ENCODE data around the gene TENM3.

The TENM3 gene

DNA sequence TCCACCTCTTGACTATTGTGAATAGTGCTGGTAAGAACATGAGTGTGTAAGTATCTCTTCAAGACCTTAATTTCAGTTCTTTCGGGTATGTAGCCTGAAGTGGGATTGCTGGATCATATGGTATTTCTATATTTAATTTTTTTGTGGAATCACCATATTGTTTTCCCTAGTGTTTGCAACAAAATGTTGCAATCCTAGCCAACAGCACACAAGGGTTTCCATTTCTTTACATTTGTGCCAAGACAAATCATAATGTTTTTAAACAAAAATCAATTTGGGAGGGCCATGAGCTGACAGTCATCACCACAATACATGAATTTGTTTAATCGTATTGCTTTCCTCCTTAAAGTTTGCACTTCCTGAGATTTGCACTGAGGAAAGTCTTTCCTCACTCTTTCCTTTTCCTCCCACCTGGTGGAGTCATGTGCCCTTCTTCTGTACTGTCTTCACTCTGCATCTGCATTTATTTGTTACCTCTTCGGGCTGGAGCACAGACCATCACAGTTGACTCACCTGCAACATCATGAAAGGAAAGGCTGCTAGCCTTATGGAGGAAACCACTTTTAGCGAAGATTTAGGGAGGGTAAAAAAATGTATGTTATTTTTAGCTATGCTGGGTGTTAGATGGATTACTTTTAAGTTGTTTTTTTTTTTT is 404.6 kb downstream of the TENM3 start:
- Histone ChIP-seq H3K9ac (ENCODE audit: low read length) (no peak overlapping the region), H3K9me3 (ENCODE audit: insufficient read depth, low read length) (no peaks in the 10 kb centered on the region), H3F3A (ENCODE audit: insufficient read depth) (no peaks in the 10 kb centered on the region), H3K27me3 (ENCODE audit: low read length) (no peaks in the 10 kb centered on the region), H3K79me2 (ENCODE audit: insufficient read depth, low read length) (no peaks in the 10 kb centered on the region), H3K27ac (ENCODE audit: low read depth, low read length) (no peak overlapping the region), H3K4me2 (ENCODE audit: low read depth, low read length, poor library complexity, severe bottlenecking) (no peak overlapping the region), H3K4me3 (ENCODE audit: insufficient read depth, low read length, poor library complexity, severe bottlenecking) (no peak overlapping the region), H3K36me3 (ENCODE audit: low read length) (no peaks in the 10 kb centered on the region), H2AFZ (ENCODE audit: low read depth, low read length, severe bottlenecking) (no peak overlapping the region), H3K9me2 (replicated peaks; ENCODE audit: insufficient read depth, low read length) (no peaks in the 10 kb centered on the region), H4K20me1 (ENCODE audit: low read depth, low read length) (no peaks in the 10 kb centered on the region)
- no peak for TF ChIP-seq EZH2phosphoT487 (conservative IDR thresholded peaks at IDR 0.05; ENCODE audit: low read length)
- TF ChIP-seq, protein P1, sequence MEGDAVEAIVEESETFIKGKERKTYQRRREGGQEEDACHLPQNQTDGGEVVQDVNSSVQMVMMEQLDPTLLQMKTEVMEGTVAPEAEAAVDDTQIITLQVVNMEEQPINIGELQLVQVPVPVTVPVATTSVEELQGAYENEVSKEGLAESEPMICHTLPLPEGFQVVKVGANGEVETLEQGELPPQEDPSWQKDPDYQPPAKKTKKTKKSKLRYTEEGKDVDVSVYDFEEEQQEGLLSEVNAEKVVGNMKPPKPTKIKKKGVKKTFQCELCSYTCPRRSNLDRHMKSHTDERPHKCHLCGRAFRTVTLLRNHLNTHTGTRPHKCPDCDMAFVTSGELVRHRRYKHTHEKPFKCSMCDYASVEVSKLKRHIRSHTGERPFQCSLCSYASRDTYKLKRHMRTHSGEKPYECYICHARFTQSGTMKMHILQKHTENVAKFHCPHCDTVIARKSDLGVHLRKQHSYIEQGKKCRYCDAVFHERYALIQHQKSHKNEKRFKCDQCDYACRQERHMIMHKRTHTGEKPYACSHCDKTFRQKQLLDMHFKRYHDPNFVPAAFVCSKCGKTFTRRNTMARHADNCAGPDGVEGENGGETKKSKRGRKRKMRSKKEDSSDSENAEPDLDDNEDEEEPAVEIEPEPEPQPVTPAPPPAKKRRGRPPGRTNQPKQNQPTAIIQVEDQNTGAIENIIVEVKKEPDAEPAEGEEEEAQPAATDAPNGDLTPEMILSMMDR (IDR thresholded peaks at IDR 0.05; ENCODE audit: insufficient read depth, low read length, poor library complexity, severe bottlenecking) = no peak

DNA sequence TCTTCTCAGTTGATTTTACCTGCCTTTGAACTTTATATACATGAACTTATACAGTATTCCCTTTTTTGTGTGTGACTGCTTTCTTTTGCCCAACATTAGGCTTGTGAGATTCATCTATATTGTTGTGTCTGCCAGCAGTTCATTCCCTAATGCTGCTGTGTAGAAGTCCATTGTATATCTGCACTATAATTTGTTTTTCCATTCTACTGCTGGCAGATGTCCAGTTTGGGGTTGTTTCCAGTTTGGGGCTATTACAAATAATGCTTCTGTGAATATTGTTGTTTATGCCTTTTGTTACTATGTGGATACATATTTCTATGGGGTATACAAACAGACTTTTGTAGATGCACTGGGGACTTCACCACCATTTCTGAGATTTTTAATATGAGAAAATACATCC is 405.6 kb downstream of the TENM3 start:
- H3K79me2 ChIP-seq (ENCODE audit: insufficient read depth, low read length) = no peaks in the 10 kb centered on the region
- no peak for TF ChIP-seq EZH2phosphoT487 (conservative IDR thresholded peaks at IDR 0.05; ENCODE audit: low read length)
- TF ChIP-seq, protein P1 (IDR thresholded peaks at IDR 0.05; ENCODE audit: insufficient read depth, low read length, poor library complexity, severe bottlenecking) = no peak

DNA sequence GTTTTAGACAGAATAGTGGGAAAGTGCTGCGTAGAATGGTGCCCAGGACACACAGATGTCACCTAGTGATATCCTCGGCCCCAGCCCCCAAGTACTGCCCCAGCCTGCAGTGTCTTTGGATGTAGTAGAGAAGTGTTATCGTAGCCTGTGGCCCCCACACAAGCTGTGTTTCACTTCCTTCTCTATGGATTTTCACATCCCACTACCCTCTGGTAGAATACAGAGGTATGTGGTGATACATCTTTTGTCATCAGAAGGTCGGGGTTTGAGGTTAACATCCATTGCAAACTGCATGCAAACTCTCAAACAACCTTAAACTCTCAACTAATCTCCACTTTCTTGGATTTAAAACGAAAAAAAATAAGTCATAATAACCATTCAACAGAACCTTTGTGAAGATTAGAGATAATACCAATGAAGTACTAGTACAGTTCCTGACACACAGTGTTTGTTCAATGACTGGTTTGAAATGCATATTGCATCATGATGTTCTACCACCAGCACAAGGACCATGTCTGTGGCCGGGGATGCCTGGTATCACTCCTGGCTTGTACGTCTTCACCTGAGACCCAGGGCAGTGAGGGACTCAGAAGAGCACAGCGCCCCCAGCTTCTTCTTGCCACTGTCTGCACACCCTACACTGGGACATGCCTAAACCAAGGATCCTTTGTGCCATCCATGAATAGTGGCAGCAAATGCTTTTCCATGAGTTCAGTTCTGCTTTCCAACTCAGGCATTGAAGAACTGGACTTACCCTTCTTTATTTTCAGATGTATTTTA is 406.7 kb downstream of the TENM3 start:
- Histone ChIP-seq H3K9ac (ENCODE audit: low read length) (no peak overlapping the region), H4K20me1 (ENCODE audit: low read depth, low read length) (no peaks in the 10 kb centered on the region), H3K27ac (ENCODE audit: low read depth, low read length) (no peak overlapping the region), H2AFZ (ENCODE audit: low read depth, low read length, severe bottlenecking) (no peak overlapping the region), H3F3A (ENCODE audit: insufficient read depth) (no peaks in the 10 kb centered on the region), H3K4me3 (ENCODE audit: insufficient read depth, low read length, poor library complexity, severe bottlenecking) (no peak overlapping the region), H3K9me3 (ENCODE audit: insufficient read depth, low read length) (no peaks in the 10 kb centered on the region), H3K36me3 (ENCODE audit: low read length) (no peaks in the 10 kb centered on the region), H3K4me2 (ENCODE audit: low read depth, low read length, poor library complexity, severe bottlenecking) (no peak overlapping the region), H3K79me2 (ENCODE audit: insufficient read depth, low read length) (no peaks in the 10 kb centered on the region), H3K27me3 (ENCODE audit: low read length) (no peaks in the 10 kb centered on the region), H3K9me2 (replicated peaks; ENCODE audit: insufficient read depth, low read length) (no peaks in the 10 kb centered on the region)
- TF ChIP-seq, protein P1 (IDR thresholded peaks at IDR 0.05; ENCODE audit: insufficient read depth, low read length, poor library complexity, severe bottlenecking) = no peak
- TF ChIP-seq EZH2phosphoT487 (conservative IDR thresholded peaks at IDR 0.05; ENCODE audit: low read length) = no peak

More for the DNA sequence above, 405.6 kb downstream of the TENM3 start:
- H4K20me1 ChIP-seq (ENCODE audit: low read depth, low read length) = no peaks in the 10 kb centered on the region
- H3F3A ChIP-seq (ENCODE audit: insufficient read depth) = no peaks in the 10 kb centered on the region
- H2AFZ ChIP-seq (ENCODE audit: low read depth, low read length, severe bottlenecking) = no peak overlapping the region
- no peak overlapping the region for H3K4me3 ChIP-seq (ENCODE audit: insufficient read depth, low read length, poor library complexity, severe bottlenecking)
- no peaks in the 10 kb centered on the region for H3K9me2 ChIP-seq (replicated peaks; ENCODE audit: insufficient read depth, low read length)
- H3K4me2 ChIP-seq (ENCODE audit: low read depth, low read length, poor library complexity, severe bottlenecking) = no peak overlapping the region
- no peaks in the 10 kb centered on the region for H3K9me3 ChIP-seq (ENCODE audit: insufficient read depth, low read length)
- no peaks in the 10 kb centered on the region for H3K36me3 ChIP-seq (ENCODE audit: low read length)
- H3K9ac ChIP-seq (ENCODE audit: low read length) = no peak overlapping the region
- no peaks in the 10 kb centered on the region for H3K27me3 ChIP-seq (ENCODE audit: low read length)
- no peak overlapping the region for H3K27ac ChIP-seq (ENCODE audit: low read depth, low read length)
